SH-SY5Y (cell line): ENCODE measurements around the gene LMAN1.

Experiments
- GATA2 ChIP-seq: IDR thresholded peaks from 2 replicates; pipeline ENCODE4 v1.6.1; 2011; ENCODE audit warnings: mild to moderate bottlenecking, low read depth, low read length
- GATA3 ChIP-seq: IDR thresholded peaks from 2 replicates; pipeline ENCODE4 v1.6.1; 2011; ENCODE audit warnings: low read depth, mild to moderate bottlenecking, low read length, moderate library complexity

DNA sequence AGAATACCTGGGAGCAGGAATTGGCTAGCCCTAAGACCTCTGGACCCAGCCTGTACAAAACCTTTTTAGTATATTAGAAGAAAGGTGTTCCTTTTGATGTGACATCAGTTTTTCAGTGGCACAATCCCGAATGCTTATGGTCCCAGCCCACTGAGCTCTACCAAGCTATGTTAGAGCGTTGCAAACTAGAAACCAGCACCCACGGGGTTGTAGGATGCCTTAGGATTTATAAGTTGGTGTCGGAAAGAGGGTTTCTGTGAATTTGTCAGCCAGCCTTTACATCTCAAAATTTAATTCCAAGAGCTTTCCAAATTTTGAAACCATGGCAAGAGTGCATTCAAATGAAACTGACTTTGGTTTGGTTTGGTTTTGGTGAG, 499 bp upstream of the LMAN1 start:
- TF ChIP-seq GATA2: no peak
- TF ChIP-seq GATA3: no peak
